ENCODE results near the gene MSX1.

MSX1 gene

GRCh38 chr4:4901877-4902276 lies 42.4 kb downstream of the MSX1 start:
- no peak for DNase-seq (ENCODE audit: low read depth)
- H3K4me3 ChIP-seq (ENCODE audit: low read length): no peak overlapping the region
- no peak for TF ChIP-seq CTCF (IDR thresholded peaks at IDR 0.05; ENCODE audit: insufficient read depth, low read depth, low read length, missing control alignments)

GRCh38 chr4:4912155-4912554 lies 52.7 kb downstream of the MSX1 start:
- no peak for DNase-seq (ENCODE audit: low read depth)
- H3K4me3 ChIP-seq (ENCODE audit: low read length): no peak overlapping the region
- TF ChIP-seq CTCF (IDR thresholded peaks at IDR 0.05; ENCODE audit: insufficient read depth, low read depth, low read length, missing control alignments): no peak

- DNase-seq (ENCODE audit: low read depth): no peak
- no peak for TF ChIP-seq CTCF (IDR thresholded peaks at IDR 0.05; ENCODE audit: insufficient read depth, low read depth, low read length, missing control alignments)
These were observed 53.7 kb downstream of the MSX1 start for GRCh38 chr4:4913147-4913561.

More at GRCh38 chr4:4913147-4913561, 53.7 kb downstream of the MSX1 start:
- no peak overlapping the region for H3K4me3 ChIP-seq (ENCODE audit: low read length)

Data from epithelial cell of esophagus (primary cell).